GM18867 (cell line): ENCODE results near the gene ISCA1.
"Not testable (repeated sequence)": the region's sequence is repeated elsewhere in the genome, so short reads cannot be mapped to it uniquely, and the experiment has no call there.

Experiments
- ATAC-seq: cut with Tn5 transposase; IDR thresholded peaks from one replicate; pipeline ENCODE4 v1.9.1; 2021; ENCODE audit warnings: mild to moderate bottlenecking, moderate library complexity; ENCODE audit not compliant: unreplicated experiment

Gene ISCA1

DNA sequence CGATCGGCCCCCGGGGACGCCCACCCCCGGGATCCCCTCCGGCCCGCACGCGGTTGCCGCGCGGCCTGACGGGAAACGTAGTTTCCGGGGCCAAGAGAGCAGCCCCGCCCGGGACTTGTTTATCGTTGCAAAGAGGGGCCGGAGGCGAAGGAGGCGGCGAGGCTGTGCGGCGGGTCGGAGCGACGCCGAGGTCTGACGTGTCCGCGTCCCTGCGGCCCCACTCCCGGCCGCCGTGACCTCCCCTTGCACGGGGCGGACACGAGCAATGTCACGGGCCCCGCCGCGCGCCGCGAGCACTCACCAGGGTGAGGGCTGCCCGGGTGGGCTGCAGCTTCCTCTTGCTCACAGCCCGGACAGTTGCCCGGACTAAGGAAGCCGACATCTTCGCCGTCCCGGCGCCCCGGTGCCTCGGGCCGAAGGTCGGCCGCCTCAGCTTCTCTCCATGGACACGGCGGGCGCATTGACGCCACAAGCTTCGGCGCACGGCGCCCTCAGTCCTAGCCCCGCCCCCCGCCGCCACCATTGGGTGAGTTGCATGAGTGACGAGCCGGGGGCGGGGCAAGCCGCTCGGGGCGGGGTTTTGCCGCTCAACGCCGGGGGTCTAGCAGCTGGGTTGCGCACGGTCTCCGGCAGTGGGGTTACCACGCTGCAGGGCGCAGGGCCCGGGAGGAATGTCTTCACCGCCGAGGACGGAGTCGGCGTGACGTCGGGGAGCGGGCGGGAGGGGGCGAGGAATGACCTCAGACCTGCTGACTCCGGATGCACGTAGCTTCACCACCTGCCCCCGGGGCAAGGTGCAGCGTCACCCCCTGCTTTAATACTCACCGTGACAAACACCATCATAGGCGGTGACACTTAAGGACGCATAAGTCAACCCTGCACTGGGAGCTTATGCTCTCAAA lies at the start of gene ISCA1:
Gene ISCA1, minus strand, starts transcription at position 462 of the 902 bp plus-strand sequence. Its CDS starts 80 bp downstream, at position 382.
- ATAC-seq = peak; percentile 82

- ATAC-seq = no peak
Observed at GRCh38 chr9:86330186-86330585, 47.8 kb upstream of the ISCA1 start.

DNA sequence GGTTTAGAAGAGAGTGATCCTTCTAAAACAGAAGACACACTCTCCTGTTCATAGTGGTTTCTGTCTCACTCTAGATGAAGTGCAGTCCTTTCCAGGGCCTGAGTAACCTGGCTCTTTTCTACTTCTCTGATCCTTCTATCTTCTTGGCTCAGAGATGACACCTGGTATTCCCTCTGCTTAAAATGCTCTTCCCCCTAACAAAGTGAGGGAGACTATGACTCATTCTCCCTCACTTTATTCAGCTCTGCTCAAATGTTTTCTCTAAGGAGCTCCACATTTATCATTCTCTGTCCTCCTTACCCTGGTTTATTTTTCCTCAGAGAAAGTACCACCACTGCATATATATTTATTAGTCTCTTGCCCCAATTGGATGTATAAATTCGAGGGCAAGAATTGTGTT lies 47.3 kb upstream of the ISCA1 start:
- no peak for ATAC-seq

DNA sequence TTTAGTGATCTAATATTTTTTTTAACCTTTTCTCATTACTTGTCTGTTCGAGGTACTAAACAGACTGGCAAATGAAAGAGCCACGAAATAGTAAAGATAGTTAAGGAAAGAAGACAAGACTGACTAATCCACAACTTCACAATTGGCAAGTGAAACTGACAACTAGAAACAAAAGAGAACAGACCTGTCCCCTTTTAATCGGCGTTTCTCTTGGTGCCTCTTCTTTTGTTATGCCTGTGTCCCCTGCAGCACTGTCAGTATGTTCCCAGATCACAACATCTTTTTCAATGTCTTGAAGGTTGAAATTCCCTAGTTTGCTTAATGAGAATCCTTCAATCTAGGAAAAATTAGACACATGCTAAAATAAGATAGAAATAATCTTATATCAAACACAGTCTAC lies 45.8 kb upstream of the ISCA1 start:
- ATAC-seq = no peak

DNA sequence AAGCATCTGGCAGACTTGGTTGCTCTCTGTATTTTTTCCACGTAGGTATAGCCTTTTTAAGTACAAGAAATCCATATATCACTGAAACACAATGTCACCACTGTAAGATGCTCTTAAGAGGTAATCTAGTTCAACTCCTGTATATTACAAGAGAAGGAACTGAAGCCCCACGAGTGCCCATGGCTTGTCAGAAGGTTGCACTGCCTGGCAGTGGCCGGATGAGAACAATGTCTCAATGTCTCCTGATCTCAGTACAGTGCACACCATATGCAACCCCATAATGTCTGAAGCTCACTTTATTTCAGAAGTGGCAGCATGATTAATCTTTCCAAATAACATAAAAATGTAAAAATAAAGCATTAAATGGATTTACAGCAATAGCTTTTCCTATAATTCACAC lies 44.2 kb upstream of the ISCA1 start:
- no peak for ATAC-seq

- ATAC-seq = no peak
Observed at GRCh38 chr9:86324901-86325300, 42.6 kb upstream of the ISCA1 start.

DNA sequence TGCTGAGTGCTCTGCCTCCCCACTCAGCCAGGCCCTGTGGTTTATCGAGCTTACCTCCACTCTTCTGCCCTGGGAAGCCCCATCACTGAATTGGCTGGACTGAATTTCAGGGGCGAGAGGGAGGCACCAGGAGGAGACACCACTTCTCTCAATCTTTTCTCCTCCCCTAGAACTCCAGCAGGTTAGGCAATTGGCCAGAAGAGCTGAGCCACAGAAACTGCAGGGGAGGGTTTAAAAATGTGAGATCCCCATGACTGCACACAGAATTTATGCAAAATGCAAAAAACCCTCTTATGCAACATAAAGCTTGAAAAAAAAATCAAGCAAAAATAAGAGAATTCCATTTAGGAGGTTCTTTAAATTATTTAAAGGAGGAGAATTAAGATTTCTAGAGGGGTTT lies 42.0 kb upstream of the ISCA1 start:
- peak; percentile 45 for ATAC-seq

- no peak for ATAC-seq
Observed at GRCh38 chr9:86322973-86323644, 40.8 kb upstream of the ISCA1 start.

- ATAC-seq = no peak
Observed at GRCh38 chr9:86321373-86321772, 39.0 kb upstream of the ISCA1 start.

DNA sequence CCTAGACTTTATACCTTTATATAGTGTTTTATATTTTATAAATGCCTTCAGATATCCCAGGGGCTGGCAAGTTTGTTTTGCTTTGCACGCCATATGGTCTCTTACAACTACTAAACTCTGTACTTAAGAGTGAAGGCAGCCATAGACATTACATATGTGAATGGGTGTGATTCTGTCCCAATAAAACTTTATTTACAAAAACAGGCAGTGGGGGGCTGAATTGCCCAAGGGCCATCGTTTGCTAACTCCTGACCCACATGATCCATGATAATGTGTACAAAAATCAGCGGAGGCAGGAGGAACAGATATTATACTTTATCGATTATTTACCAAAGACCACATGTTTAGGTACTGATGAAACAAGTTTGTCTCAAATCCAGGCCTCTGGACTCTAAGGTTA lies 35.8 kb upstream of the ISCA1 start:
- no peak for ATAC-seq

- ATAC-seq = no peak
Observed at GRCh38 chr9:86315078-86315477, 32.7 kb upstream of the ISCA1 start.

DNA sequence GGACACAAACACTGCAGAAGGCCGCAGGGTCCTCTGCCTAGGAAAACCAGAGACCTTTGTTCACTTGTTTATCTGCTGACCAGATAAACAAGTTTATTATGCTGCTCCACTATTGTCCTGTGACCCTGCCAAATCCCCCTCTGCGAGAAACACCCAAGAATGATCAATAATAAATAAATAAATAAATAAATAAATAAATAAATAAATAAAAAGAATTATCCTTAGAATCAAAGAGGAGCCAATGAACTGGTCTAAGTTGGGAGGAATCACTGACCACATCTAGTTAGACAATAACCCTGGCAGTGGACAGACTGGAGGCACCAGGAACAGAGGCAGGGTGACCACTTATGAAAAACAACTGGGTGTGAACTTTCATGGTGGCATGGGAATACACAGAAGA lies 30.6 kb upstream of the ISCA1 start:
- not testable (repeated sequence) for ATAC-seq

GRCh38 chr9:86308687-86309086 lies 26.3 kb upstream of the ISCA1 start:
- ATAC-seq = no peak

GRCh38 chr9:86304236-86304730 lies 21.9 kb upstream of the ISCA1 start:
- ATAC-seq = no peak

GRCh38 chr9:86303316-86303975 lies 21.1 kb upstream of the ISCA1 start:
- no peak for ATAC-seq

- ATAC-seq = no peak
Observed at GRCh38 chr9:86301686-86302085, 19.3 kb upstream of the ISCA1 start.

- ATAC-seq = no peak
Observed at GRCh38 chr9:86300701-86301100, 18.4 kb upstream of the ISCA1 start.

DNA sequence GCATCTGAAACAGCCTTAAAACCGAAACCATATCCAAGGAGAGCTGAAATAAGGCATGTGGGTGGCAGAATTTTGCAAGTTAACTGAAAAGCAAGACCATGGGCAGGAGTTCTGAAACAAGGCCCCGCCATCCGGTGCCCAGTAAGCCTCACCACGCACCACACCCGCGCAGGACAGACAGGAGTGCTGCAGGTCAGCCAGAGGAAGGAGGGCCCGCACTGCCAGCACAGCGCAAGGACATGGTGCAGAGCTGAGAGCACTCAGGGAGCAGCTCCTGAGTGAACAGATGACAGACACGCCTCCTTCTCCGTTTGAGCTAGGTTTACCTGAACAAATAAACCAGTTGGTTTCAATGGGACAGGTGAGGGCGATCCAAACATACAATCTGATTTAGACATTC lies 16.5 kb upstream of the ISCA1 start:
- no peak for ATAC-seq

DNA sequence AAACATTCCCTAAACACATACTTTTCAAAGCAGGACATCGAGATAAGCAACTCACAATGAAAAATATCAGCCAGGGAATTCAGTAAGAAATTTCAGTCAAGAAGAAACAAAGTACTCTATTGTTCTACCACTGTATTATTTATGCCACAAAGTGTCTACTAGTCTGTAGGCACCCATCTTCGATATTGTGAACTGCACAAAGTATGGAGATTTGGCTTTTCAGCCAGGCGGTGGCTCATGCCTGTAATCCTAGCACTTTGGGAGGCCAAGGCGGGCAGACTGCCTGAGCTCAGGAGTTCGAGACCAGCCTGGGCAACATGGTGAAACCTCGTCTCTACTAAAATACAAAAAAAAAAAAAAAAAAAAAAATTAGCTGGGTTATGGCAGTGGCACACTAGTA lies 8.0 kb upstream of the ISCA1 start:
- not testable (repeated sequence) for ATAC-seq

DNA sequence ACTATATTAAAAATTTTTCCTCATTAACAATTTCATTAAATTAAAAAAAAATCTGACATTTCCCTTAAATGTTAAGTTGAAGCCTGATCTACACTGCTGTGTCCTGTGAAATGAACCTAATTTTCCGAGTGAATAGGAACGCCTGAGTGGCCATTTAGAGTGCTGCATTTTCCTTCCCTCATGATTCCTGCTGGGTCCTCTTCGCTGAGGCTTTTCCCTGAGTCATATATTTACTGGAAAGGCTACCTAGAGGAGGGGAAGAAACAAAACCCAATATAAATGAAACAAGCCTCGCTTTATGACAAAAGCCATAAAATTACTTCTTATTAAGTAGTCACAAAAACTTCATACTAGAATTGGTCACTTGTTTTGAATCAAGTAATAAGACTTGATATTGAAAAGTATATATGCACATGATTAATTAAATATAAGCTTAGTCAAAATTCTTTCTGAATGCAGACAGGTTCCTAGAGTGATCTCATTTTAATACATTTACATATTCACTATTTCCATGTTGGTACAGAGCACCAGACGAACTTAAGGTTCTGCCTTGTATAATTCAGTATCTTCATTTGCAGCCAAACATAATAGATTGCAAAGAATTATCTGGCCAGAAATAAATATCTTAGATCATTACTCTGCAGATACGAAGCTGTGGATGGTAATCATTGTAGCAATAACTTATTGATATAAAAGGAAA lies 6.3 kb upstream of the ISCA1 start:
- ATAC-seq = no peak

DNA sequence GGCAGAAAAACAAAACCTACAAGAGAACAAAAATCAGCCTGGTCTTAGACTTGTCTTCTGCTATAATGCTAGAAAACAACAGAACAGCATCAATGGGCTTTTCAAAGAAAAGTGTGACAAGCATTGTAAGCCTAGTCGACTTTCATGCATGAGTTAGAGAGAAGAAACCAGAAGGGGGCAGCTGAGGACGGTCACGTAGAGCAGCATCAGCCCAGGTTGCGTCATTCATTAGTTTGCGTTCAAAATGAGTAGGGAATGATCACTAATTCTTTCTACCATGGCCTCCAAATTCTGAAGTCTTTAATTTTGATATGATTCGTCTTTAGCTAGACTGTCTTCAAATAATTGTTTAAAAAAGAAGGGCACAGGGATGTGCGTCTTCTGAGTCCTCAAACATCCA lies 4.7 kb upstream of the ISCA1 start:
- no peak for ATAC-seq
